CD8-positive, alpha-beta memory T cell (primary cell): ENCODE results near the gene PPIF. TPM values are rescaled to one million over a fixed set of nuclear protein-coding genes. Genes with fewer than 3 reads are reported as not detected.
A peak's percentile ranks its signal among the peaks of the same experiment; 100 is the strongest.

ENCODE experiments used
- CTCF ChIA-PET: fragments of 350-600 bp; sonication (Branson Sonifier 250); formaldehyde crosslinking; loops from one replicate; lab custom pipeline; 2021; ENCODE audit warnings: antibody characterized with exemption; lab: Charles Lee
- POLR2A ChIA-PET: fragments of 350-600 bp; sonication (Branson Sonifier 250); formaldehyde crosslinking; loops from one replicate; lab custom pipeline; 2021; ENCODE audit warnings: antibody characterized with exemption; lab: Charles Lee
- DNase-seq, 5 donors: peaks; one replicate each; pipeline versions ENCODE4 v3.0.0 to v3.0.0-alpha.2; 2020 to 2022; ENCODE audit warnings: mixed read lengths in 1 of 5
- H3K27ac ChIP-seq: one replicate; pipeline ENCODE4 v1.7.0; 2013; ENCODE audit warnings: low read depth, mild to moderate bottlenecking, low read length, moderate library complexity
- H3K27me3 ChIP-seq: 2 replicates; pipeline ENCODE4 v1.7.0; 2013; ENCODE audit warnings: low read length, mild to moderate bottlenecking; ENCODE audit not compliant: insufficient read depth, poor library complexity, severe bottlenecking
- H3K36me3 ChIP-seq: 2 replicates; pipeline ENCODE4 v1.7.0; 2013; ENCODE audit warnings: mild to moderate bottlenecking, low read length, moderate library complexity; ENCODE audit not compliant: insufficient read depth
- H3K4me1 ChIP-seq: 2 replicates; pipeline ENCODE4 v1.7.0; 2013; ENCODE audit warnings: mild to moderate bottlenecking, low read length, moderate library complexity; ENCODE audit not compliant: insufficient read depth
- H3K4me3 ChIP-seq: 2 replicates; pipeline ENCODE4 v1.7.0; 2013; ENCODE audit warnings: mild to moderate bottlenecking, low read length
- H3K9me3 ChIP-seq: 2 replicates; pipeline ENCODE4 v1.7.0; 2013; ENCODE audit warnings: mild to moderate bottlenecking, low read length
- H3K27ac Mint-ChIP-seq, 8 donors: one replicate each; pipeline ENCODE4 v1.8.0; 2020 to 2021; ENCODE audit warnings: mixed read lengths in 8 of 8, mild to moderate bottlenecking in 6 of 8, inconsistent platforms in 3 of 8, moderate library complexity in 3 of 8
- H3K27me3 Mint-ChIP-seq, 2 donors: one replicate each; pipeline ENCODE4 v1.8.0; 2020 to 2021; ENCODE audit warnings: mixed read lengths in 2 of 2, mild to moderate bottlenecking in 1 of 2, moderate library complexity in 1 of 2
- H3K36me3 Mint-ChIP-seq, 3 donors: one replicate each; pipeline ENCODE4 v1.8.0; 2020 to 2021; ENCODE audit warnings: mixed read lengths in 3 of 3, inconsistent platforms in 1 of 3, mild to moderate bottlenecking in 1 of 3
- H3K4me1 Mint-ChIP-seq, 3 donors: one replicate each; pipeline ENCODE4 v1.8.0; 2020 to 2021; ENCODE audit warnings: mixed read lengths in 3 of 3, inconsistent platforms in 1 of 3, mild to moderate bottlenecking in 1 of 3
- H3K4me3 Mint-ChIP-seq, 7 donors: one replicate each; pipeline ENCODE4 v1.8.0; 2020 to 2021; ENCODE audit warnings: mixed read lengths in 7 of 7, mild to moderate bottlenecking in 6 of 7, moderate library complexity in 4 of 7, inconsistent platforms in 2 of 7
- H3K9me3 Mint-ChIP-seq, 5 donors: one replicate each; pipeline ENCODE4 v1.8.0; 2020 to 2022; ENCODE audit warnings: mixed read lengths in 5 of 5, mild to moderate bottlenecking in 3 of 5, moderate library complexity in 2 of 5, inconsistent platforms in 1 of 5
- polyA plus RNA-seq: library from polyadenylated mRNA; unstranded; fragments of 300-500 nt; fragmentation: Illumina TruSeq; gene quantifications from one replicate; pipeline ENCODE4 v1.2.3, GENCODE V29; 2021
- total RNA-seq, 2 experiments: library from RNA; stranded (reverse); gene quantifications; one replicate each; pipeline ENCODE4 v1.2.3, GENCODE V29; 2021

PPIF gene
- total RNA-seq (100 to 1,000 TPM; 173 to 181 TPM), polyA plus RNA-seq (13.7 TPM)

DNA sequence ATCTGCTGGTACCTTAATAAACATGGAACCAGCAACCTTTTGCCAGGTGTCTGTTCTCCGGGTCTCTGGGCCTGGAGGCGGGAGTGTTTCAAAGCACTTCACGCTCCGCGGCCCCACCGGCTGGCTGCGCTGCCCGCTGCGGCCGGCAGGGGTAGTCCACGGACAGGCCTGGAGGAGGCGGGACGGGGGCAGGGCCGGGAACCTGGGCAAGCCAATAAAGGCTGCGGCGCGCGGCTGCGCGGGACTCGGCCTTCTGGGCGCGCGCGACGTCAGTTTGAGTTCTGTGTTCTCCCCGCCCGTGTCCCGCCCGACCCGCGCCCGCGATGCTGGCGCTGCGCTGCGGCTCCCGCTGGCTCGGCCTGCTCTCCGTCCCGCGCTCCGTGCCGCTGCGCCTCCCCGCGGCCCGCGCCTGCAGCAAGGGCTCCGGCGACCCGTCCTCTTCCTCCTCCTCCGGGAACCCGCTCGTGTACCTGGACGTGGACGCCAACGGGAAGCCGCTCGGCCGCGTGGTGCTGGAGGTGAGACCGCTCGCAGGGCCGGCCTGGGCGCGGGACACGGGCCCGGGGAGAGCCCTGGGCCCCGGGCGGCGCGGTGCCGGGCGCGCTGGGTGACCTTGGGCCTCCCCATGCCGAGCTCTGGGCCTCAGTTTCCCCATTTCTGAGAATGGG lies at the start of gene PPIF:
Gene PPIF, plus strand, starts transcription at position 244 of the 668 bp plus-strand sequence. Its CDS starts 80 bp downstream, at position 324.
- H3K27me3 Mint-ChIP-seq, result no peaks in the 10 kb centered on the region
- peaks cover 30% of the 10 kb centered on the region for H3K36me3 ChIP-seq
- no peaks in the 10 kb centered on the region for H3K9me3 ChIP-seq
- H3K27ac ChIP-seq, result peak within 1 kb of the TSS; percentile 80
- peak within 1 kb of the TSS; percentile 78 to 98 (median 92) for H3K27ac Mint-ChIP-seq
- H3K4me1 ChIP-seq, result peaks cover 33% of the 10 kb centered on the region
- ChIA-PET CTCF (interaction anchor here (0.5 to 5.1 kb wide), 13 partner anchors 9 to 107 kb away, joined by 3 to 37 read pairs (median 4); no protein-coding TSS in a partner anchor), POLR2A (interaction anchor here (0.6 to 1.9 kb wide), 3 partner anchors 24 to 97 kb away, joined by 3 to 12 read pairs (median 3); no protein-coding TSS in a partner anchor)
- H3K27me3 ChIP-seq, result no peaks in the 10 kb centered on the region
- peak within 1 kb of the TSS; percentile 77 to 91 (median 82) for H3K4me3 Mint-ChIP-seq
- H3K9me3 Mint-ChIP-seq, result no peaks in the 10 kb centered on the region
- H3K36me3 Mint-ChIP-seq, result peaks cover 4 to 39% (median 4%) of the 10 kb centered on the region in 3 donors
- peak; percentile 88 to 92 (median 89) for DNase-seq
- peaks cover 25 to 46% (median 28%) of the 10 kb centered on the region in 3 donors for H3K4me1 Mint-ChIP-seq
- peak within 1 kb of the TSS; percentile 56 for H3K4me3 ChIP-seq

DNA sequence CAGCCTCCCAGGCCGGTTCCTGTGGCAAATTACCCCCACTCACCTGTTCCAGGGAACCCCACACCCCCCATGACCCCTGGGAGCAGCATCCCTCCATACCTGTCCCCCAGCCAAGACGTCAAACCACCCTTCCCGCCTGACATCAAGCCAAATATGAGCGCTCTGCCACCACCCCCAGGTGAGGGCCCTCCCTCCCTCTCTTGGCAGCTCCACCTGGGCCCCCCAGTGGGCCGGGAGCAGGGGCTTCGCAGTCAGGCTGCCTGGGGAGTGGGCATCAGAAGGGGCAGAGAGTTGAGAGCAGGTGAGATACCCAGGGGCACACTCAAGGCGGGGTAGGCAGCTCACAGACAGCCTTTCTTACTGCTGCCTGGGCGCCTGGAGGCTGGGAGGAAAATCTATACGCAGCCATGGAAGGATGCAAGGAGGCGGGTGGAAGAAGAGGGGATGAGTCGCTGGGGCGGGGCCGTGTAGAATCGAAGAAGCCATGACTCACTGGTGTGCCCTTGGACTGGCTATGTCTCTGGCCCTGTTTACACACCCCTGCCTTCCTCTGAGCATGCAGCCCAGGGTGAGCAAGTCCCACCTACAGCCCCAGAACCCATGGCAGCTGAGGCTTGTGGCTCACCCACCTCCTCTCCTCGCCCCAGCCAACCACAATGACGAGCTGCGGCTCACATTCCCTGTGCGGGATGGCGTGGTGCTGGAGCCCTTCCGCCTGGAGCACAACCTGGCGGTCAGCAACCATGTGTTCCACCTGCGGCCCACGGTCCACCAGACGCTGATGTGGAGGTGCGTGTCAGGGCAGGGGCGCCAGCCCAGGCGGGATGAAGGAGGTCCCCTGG lies 48.6 kb upstream of the PPIF start:
- H3K4me3 Mint-ChIP-seq, result no peak overlapping the region
- peaks cover 5 to 84% (median 11%) of the 10 kb centered on the region in 3 donors for H3K36me3 Mint-ChIP-seq
- CTCF ChIA-PET, result no interaction called here
- no peak for DNase-seq
- no peaks in the 10 kb centered on the region for H3K27me3 ChIP-seq
- POLR2A ChIA-PET, result interaction anchor here (0.7 kb wide), 1 partner anchor 115 kb away, joined by 3 read pairs; no protein-coding TSS in a partner anchor
- no peaks in the 10 kb centered on the region for H3K9me3 ChIP-seq
- no peaks in the 10 kb centered on the region for H3K27me3 Mint-ChIP-seq
- H3K4me1 Mint-ChIP-seq, result peaks cover 0 to 3% (median 0%) of the 10 kb centered on the region in 3 donors
- H3K36me3 ChIP-seq, result peaks cover 11% of the 10 kb centered on the region
- no peak overlapping the region for H3K27ac ChIP-seq
- no peak overlapping the region for H3K4me3 ChIP-seq
- no peaks in the 10 kb centered on the region for H3K4me1 ChIP-seq
- H3K27ac Mint-ChIP-seq, result no peak overlapping the region
- H3K9me3 Mint-ChIP-seq, result no peaks in the 10 kb centered on the region

DNA sequence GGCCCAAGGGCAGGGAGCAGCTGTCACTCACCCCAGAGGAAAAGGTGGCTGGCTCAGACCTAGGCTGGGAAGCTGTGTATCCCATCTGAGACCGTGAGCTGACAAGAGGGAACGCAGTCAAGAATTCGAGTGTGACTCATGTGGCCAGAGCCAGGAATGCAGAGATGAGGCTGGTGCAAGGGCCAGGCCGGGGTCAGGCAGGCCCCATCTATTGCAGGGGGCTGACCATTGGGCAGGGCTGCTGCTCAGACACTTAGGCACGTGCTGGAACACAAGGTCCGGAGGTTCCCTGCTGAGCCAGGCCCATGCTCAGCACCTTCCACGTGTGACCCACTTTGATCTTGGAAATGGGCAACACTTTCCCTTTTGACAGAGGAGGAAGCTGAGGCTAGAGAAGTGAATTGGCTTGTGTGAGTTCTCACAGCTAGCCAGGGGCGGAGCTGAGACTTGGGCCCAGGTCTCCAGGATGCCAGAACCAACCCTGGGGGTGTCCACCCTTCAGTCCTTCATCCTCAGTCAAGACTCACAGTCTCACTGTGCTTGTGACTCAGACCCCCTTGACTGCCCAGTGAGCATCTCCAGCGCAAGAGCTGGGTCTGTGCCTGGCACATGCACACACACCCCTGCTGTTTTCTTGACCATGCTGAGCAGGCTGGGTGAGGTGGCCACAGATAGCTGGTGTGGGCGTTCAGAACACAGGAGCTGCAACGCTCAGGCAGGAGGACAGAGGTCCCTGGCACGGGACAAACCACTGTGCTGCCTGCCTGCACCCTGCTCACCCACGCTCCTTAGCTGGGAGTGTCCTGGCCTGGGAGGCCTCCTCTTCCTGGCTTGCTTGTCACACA lies 47.6 kb upstream of the PPIF start:
- Histone ChIP-seq H3K36me3 (peaks cover 11% of the 10 kb centered on the region), H3K4me3 (no peak overlapping the region), H3K27me3 (no peaks in the 10 kb centered on the region), H3K4me1 (no peaks in the 10 kb centered on the region), H3K9me3 (no peaks in the 10 kb centered on the region), H3K27ac (no peak overlapping the region)
- no peaks in the 10 kb centered on the region for H3K4me1 Mint-ChIP-seq
- ChIA-PET POLR2A (no interaction called here), CTCF (no interaction called here)
- no peaks in the 10 kb centered on the region for H3K9me3 Mint-ChIP-seq
- H3K27me3 Mint-ChIP-seq, result no peaks in the 10 kb centered on the region
- no peak for DNase-seq
- peaks cover 5 to 87% (median 8%) of the 10 kb centered on the region in 3 donors for H3K36me3 Mint-ChIP-seq
- H3K27ac Mint-ChIP-seq, result no peak overlapping the region
- H3K4me3 Mint-ChIP-seq, result no peak overlapping the region

DNA sequence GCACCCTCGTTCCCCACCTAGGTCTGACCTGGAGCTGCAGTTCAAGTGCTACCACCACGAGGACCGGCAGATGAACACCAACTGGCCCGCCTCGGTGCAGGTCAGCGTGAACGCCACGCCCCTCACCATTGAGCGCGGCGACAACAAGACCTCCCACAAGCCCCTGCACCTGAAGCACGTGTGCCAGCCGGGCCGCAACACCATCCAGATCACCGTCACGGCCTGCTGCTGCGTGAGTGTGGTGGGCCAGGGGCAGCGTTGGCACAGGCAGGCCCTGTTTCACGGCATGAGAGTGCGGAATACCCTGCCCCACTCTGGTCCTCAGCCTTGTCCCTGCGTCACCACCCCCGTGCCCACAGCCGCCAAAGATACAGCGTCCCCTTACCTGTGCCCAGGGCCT lies 46.6 kb upstream of the PPIF start:
- H3K9me3 Mint-ChIP-seq, result no peaks in the 10 kb centered on the region
- no peaks in the 10 kb centered on the region for H3K4me1 Mint-ChIP-seq
- no peak for DNase-seq
- no peak overlapping the region for H3K27ac ChIP-seq
- H3K36me3 Mint-ChIP-seq, result peaks cover 1 to 88% (median 4%) of the 10 kb centered on the region in 3 donors
- ChIA-PET CTCF (no interaction called here), POLR2A (no interaction called here)
- H3K9me3 ChIP-seq, result no peaks in the 10 kb centered on the region
- H3K4me3 Mint-ChIP-seq, result no peak overlapping the region
- H3K27me3 ChIP-seq, result no peaks in the 10 kb centered on the region
- H3K4me1 ChIP-seq, result no peaks in the 10 kb centered on the region
- no peaks in the 10 kb centered on the region for H3K27me3 Mint-ChIP-seq
- H3K27ac Mint-ChIP-seq, result no peak overlapping the region
- peaks cover 11% of the 10 kb centered on the region for H3K36me3 ChIP-seq
- H3K4me3 ChIP-seq, result no peak overlapping the region

DNA sequence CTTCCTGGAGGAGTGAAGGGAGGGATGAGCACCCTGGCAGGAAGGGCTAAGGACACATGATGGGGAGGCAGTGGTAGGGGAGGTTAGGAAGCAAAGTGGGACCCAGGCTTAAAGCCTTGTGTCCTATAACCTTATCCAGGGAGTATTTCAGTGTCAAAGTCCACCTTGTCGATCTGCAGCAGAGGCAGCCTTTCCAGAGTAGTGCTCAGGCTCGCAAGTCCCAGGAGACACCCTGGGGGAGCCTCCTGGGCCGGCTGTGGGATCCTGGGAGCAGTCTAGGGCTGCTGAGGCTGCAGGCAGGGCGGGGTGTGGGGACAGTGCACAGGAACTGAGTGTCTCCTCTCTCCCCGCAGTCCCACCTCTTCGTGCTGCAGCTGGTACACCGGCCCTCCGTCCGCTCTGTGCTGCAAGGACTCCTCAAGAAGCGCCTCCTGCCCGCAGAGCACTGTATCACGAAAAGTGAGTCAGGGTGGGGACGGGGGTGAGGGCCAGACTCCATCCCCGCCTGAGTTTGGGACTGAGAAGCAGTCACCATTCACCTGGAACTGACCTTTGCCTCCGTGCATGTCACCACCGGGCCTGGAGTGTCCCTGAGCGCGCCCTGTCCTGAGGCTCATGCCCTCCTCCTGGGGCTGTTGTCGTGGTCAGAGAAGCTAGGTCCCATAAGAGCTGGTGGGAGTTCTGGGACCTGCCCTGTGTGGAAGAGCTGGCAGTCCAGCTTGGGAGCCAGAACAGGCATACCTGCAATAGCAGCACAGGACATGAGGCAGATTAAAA lies 45.3 kb upstream of the PPIF start:
- CTCF ChIA-PET, result interaction anchor here (1.8 kb wide), 1 partner anchor 15 kb away, joined by 4 read pairs; no protein-coding TSS in a partner anchor
- no peak overlapping the region for H3K4me3 Mint-ChIP-seq

DNA sequence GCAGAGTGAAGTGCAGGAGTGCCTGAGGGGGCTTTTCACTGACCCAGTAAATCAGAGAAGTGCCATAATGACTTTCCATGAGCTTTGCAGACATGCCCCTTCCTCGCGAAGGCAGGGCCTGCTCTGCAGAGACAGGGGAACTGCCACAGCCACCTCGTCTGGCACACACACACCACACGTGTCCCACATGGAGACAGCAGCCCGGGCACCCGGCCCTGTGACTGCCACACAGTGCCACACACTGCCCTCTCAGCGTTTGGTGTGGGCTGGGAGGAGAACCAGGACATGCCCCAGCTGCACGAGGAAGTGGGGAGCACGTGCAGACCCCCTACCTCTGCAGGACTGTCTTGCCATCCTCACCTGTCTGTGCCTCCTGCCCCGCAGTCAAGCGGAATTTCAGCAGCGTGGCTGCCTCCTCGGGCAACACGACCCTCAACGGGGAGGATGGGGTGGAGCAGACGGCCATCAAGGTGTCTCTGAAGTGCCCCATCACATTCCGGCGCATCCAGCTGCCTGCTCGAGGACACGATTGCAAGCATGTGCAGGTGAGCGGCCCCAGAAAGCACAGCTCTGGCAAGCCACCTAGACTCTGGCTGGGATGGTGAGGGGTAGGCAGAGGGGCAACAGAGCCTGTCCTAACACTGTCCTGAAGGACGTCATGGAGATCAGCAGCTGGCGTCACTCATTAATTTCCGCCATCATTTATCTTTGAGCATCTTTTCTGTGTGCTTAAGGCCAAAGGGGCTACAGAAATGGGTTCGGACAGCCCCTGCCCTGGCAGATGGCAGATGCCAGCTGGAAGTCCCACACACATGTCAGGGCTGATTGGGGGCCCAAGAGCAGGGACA lies 43.4 kb upstream of the PPIF start:
- no peak overlapping the region for H3K4me3 ChIP-seq
- H3K9me3 Mint-ChIP-seq, result no peaks in the 10 kb centered on the region
- H3K27me3 ChIP-seq, result no peaks in the 10 kb centered on the region
- peaks cover 13% of the 10 kb centered on the region for H3K36me3 ChIP-seq
- no peaks in the 10 kb centered on the region for H3K9me3 ChIP-seq
- H3K4me1 Mint-ChIP-seq, result no peaks in the 10 kb centered on the region
- no peak overlapping the region for H3K27ac ChIP-seq
- H3K36me3 Mint-ChIP-seq, result peaks cover 6 to 86% (median 10%) of the 10 kb centered on the region in 3 donors
- H3K27ac Mint-ChIP-seq, result no peak overlapping the region
- H3K4me1 ChIP-seq, result no peaks in the 10 kb centered on the region
- DNase-seq, result no peak
- ChIA-PET CTCF (interaction anchor here (1.3 to 1.4 kb wide), 2 partner anchors 15 to 41 kb away, joined by 3 read pairs; no protein-coding TSS in a partner anchor), POLR2A (no interaction called here)
- H3K4me3 Mint-ChIP-seq, result no peak overlapping the region
- H3K27me3 Mint-ChIP-seq, result no peaks in the 10 kb centered on the region

More for the DNA sequence above, 45.3 kb upstream of the PPIF start:
- H3K27ac ChIP-seq, result no peak overlapping the region
- H3K4me3 ChIP-seq, result no peak overlapping the region
- DNase-seq, result no peak
- peak overlapping the region in 1 of 8 donors; percentile 64 for H3K27ac Mint-ChIP-seq
- POLR2A ChIA-PET, result no interaction called here
- no peaks in the 10 kb centered on the region for H3K27me3 ChIP-seq
- H3K9me3 ChIP-seq, result no peaks in the 10 kb centered on the region
- no peaks in the 10 kb centered on the region for H3K4me1 ChIP-seq
- H3K4me1 Mint-ChIP-seq, result no peaks in the 10 kb centered on the region
- H3K9me3 Mint-ChIP-seq, result no peaks in the 10 kb centered on the region
- H3K27me3 Mint-ChIP-seq, result no peaks in the 10 kb centered on the region
- peaks cover 11% of the 10 kb centered on the region for H3K36me3 ChIP-seq
- H3K36me3 Mint-ChIP-seq, result peaks cover 0 to 87% (median 5%) of the 10 kb centered on the region in 3 donors
